Bronchial epithelial cell (primary cell): ENCODE measurements around the gene PLEKHM2. TPM values are rescaled to one million over a fixed set of nuclear protein-coding genes. Genes with fewer than 3 reads are reported as not detected.

ENCODE experiments used
- DNase-seq: peaks from one replicate; pipeline ENCODE4 v3.0.0-alpha.2; 2010; ENCODE audit warnings: low read depth
- FAIRE-seq: peaks from 2 replicates; lab custom pipeline; 2011; peaks lifted over from hg19 to GRCh38; lab: Jason Lieb, UNC
- H3K27me3 ChIP-seq: 2 replicates; pipeline ENCODE4 v1.5.1; 2011; ENCODE audit warnings: low read length; ENCODE audit not compliant: control insufficient read depth, insufficient read depth
- H3K36me3 ChIP-seq: 2 replicates; pipeline ENCODE4 v1.5.1; 2011; ENCODE audit warnings: low read length; ENCODE audit not compliant: control insufficient read depth, insufficient read depth
- H3K4me3 ChIP-seq: 2 replicates; pipeline ENCODE4 v1.5.1; 2011; ENCODE audit warnings: mild to moderate bottlenecking, low read depth, low read length, control low read depth
- total RNA-seq: library from RNA; depleted of rRNA; stranded (reverse); fragments of >200 nt; gene quantifications from 2 replicates; pipeline ENCODE4 v1.2.1, GENCODE V29; 2014
- TF ChIP-seq, protein P1 (sequence below): IDR thresholded peaks from 2 replicates; pipeline ENCODE4 v1.5.1; 2011; ENCODE audit warnings: mild to moderate bottlenecking, moderate library complexity, low read length, control low read depth, inconsistent platforms; ENCODE audit not compliant: insufficient read depth, severe bottlenecking

PLEKHM2 gene
- total RNA-seq, 1 donor from 2014 or later, result 60.6 TPM

DNA sequence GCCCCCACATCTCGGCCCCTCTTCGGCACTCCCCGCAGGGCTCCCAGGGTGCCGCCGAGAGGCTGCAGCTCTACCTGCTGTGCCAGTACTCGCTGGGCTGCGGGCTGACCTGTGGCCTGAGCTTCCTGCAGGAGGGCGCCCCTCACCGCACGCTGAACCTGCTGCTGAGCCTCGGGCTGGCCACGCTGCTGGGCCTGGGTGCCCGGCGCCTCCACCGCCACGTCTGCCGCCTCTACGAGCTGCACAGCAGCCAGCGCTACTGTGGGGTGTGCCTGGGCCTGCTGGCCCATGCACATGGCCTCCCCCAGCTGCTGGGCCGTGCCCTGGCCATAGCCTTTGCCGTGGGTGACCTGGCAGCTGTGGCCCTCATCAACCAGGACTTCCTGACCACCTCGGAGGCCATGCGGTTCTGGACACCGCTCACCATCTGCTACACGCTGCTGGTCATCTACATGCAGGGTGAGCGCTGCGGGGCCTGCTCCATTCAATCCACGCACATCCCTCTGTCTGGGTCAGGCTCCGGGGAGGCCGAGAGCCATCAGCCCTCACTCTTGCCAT, 60.1 kb downstream of the PLEKHM2 start:
- DNase-seq, result no peak
- TF ChIP-seq, protein P1, sequence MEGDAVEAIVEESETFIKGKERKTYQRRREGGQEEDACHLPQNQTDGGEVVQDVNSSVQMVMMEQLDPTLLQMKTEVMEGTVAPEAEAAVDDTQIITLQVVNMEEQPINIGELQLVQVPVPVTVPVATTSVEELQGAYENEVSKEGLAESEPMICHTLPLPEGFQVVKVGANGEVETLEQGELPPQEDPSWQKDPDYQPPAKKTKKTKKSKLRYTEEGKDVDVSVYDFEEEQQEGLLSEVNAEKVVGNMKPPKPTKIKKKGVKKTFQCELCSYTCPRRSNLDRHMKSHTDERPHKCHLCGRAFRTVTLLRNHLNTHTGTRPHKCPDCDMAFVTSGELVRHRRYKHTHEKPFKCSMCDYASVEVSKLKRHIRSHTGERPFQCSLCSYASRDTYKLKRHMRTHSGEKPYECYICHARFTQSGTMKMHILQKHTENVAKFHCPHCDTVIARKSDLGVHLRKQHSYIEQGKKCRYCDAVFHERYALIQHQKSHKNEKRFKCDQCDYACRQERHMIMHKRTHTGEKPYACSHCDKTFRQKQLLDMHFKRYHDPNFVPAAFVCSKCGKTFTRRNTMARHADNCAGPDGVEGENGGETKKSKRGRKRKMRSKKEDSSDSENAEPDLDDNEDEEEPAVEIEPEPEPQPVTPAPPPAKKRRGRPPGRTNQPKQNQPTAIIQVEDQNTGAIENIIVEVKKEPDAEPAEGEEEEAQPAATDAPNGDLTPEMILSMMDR, result no peak
- Histone ChIP-seq H3K4me3 (no peak overlapping the region), H3K27me3 (no peaks in the 10 kb centered on the region), H3K36me3 (no peaks in the 10 kb centered on the region)
- FAIRE-seq, result no peak

GRCh38 chr1:15747378-15747777, 63.3 kb downstream of the PLEKHM2 start:
- H3K27me3 ChIP-seq, result no peaks in the 10 kb centered on the region
- TF ChIP-seq, protein P1, result no peak
- no peak overlapping the region for H3K4me3 ChIP-seq
- DNase-seq (no peak), FAIRE-seq (no peak)
- H3K36me3 ChIP-seq, result no peaks in the 10 kb centered on the region

DNA sequence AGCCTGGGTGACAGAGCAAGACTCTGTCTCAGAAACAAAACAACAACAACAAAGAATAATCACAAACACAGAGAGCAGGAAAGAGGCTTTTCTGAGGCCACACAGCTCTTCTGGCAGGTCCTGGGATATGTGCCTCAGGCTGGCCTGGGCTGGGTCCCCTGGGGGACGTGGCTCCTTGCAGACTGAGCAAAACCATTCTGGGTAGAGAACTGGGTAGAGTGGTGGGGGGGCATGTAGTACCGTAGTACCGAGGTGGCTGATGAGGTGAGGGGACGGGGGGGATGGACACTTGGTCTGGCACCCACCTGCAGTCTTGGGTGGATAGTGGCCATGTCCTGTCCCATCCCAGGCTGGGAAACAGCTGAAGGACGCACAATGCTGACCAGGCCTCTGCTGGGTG, 64.1 kb downstream of the PLEKHM2 start:
- DNase-seq (no peak), FAIRE-seq (no peak)
- TF ChIP-seq, protein P1, result no peak
- H3K27me3 ChIP-seq, result no peaks in the 10 kb centered on the region
- H3K4me3 ChIP-seq, result no peak overlapping the region
- H3K36me3 ChIP-seq, result no peaks in the 10 kb centered on the region

GRCh38 chr1:15748690-15749398, 64.7 kb downstream of the PLEKHM2 start:
- FAIRE-seq, result no peak
- no peak for DNase-seq
- Histone ChIP-seq H3K36me3 (no peaks in the 10 kb centered on the region), H3K4me3 (no peak overlapping the region), H3K27me3 (no peaks in the 10 kb centered on the region)
- TF ChIP-seq, protein P1, result no peak

DNA sequence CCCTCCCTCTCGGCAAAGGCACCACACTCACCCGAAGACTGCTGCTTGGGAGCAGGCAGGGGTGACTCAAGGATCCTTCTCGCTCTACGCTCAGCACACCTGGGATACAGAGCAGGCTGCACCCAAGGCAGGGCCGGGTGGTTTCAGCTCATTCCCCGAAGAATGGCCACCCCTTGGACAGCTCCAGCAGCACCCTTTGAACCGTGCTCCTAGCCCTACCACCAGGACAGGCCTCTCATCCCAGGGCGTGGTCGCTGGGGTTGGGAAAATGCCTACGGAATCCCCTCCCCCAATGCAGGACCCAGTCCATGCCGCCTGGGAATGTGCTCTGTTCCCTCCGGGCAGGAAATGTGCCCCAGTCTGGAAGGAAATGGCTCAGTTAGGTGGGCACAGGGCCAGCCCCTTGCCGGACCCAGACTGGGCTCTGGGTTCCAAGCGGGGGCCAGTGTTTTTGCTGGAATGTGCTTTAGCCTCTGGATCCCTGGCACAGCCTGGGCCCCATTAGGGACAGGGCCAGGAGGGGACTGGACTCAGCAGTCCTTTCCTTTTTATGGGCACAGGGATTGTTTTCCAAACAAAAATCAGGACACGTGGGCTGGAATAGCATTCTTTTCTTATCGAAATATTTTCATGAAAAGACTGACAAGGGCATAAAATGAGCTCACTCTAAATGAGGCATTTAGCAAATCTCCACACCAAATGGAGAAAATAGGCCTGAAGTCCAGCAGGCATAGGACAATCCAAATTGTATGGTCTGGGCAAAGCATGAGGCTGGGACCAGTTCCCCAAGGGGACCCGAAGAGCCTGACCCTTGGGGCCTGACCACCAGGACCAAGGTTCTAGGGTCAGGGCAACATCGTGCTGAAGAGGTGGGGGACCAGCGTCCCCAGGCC, 65.5 kb downstream of the PLEKHM2 start:
- DNase-seq (peak; percentile 50), FAIRE-seq (no peak)
- TF ChIP-seq, protein P1, result no peak

More for the DNA sequence above, 65.5 kb downstream of the PLEKHM2 start:
- Histone ChIP-seq H3K36me3 (no peaks in the 10 kb centered on the region), H3K4me3 (no peak overlapping the region), H3K27me3 (no peaks in the 10 kb centered on the region)
